NCI-H774 (cell line): Measurements from ENCODE around the gene QKI.
"Not testable (repeated sequence)": the region's sequence is repeated elsewhere in the genome, so short reads cannot be mapped to it uniquely, and the experiment has no call there.

Experiments used
- DNase-seq: peaks from one replicate; lab custom pipeline; 2025; lab: John Stamatoyannopoulos, UW

QKI gene

GRCh38 chr6:163414946-163415619, 565 bp downstream of the QKI start:
- DNase-seq: no peak

- no peak for DNase-seq
These were observed 1.4 kb downstream of the QKI start for GRCh38 chr6:163415620-163416556.

DNA sequence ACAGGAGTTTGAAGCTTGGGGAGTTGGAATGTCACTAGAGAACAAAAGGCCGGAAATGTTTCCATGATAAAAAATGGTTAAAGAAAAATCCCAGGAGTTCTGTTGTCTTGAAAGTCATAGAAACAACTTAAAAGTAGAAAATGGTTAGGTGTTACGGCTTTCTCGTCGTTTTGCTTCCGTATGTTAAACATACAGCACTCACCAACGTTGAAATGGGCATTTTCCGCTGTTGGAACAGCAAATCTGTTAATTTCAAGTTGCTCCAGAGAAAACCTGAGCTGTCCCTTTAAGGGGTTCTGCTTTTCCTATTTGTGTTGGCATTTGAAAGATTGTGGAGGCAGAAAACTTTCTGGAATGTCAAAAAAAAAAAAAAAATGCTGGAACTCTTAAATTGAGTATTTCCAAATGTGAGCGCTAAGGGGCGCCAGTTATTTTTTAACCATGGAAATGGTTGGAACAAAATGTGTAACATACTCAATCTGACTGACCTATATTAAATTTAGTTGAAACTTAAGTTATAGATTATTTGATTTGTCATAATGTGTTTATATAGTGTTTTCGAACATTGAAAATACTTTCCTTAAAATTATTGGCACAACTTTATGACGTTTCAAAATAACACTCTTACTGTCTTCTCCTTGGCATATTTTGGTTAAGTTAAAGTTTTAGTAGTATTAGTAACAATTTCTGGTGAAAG, 2.2 kb downstream of the QKI start:
- DNase-seq: no peak

DNA sequence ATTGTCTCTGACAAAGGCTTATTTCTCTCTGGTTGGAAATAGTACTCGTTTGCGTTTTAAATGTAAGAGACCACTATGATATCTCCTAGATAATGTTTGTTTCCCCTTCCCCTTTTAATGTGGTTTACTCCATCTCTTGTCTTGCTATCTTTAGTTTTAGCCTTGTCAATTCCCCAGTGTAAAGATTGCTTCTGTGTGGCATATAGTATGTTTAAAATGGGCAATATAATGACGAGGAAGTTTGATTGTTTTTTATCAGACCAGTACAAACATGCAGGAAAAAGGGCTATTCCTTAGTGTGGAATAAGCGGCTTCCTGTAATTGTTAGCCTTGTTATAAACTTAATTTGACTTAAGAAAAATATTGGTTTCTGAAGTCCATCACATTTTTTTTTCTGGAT, 3.1 kb downstream of the QKI start:
- DNase-seq: no peak

DNA sequence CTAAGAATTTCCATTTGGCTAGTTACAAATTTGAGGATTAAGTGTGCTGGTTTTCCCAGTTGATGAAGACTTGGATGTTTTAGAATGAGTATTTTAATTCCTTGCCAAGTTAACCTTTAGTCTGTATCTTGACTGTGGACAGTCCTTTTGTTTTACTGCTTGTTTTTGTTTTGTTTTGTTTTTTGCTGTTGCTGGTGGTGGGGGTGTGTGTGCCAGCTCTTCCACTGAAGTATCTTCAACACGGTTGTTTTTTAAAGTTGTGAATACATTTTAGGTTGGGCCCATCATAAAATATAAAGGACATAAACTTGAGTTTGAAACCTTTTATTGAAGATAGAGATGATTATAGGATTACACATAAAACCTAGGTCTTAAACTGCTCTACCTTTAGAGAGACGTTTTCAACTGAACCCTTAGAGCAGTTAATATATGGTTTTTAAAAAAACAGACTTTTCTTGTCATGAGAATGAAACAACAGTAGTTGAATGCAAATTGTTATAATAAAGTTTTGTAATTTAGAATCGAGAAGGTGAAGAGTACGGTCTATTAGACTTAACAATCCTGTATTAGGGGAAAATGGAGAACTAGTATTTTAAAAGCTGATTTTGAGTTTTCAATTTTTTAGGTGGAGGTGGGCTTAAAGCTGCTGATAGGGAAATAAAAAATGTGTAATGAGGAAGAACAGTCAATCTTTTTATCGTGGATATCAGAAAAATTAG, 4.0 kb downstream of the QKI start:
- DNase-seq: no peak

- DNase-seq: no peak
These were observed 5.1 kb downstream of the QKI start for GRCh38 chr6:163419413-163420288.

DNA sequence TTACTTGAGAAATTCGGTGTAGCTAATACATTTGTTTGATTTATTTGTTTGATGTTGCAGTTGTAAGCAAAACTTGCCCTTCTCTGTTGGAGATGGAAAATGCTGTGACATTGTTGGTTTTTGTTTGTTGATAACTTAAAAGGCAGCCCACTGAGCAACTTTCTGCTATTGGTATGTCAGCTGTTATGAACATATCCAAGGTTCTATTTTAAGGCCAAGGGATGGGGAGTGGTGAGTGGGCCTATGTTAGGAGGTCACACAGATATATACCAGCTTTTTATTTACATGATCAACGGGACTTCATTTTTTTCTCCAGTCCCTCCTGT, 5.7 kb downstream of the QKI start:
- no peak for DNase-seq

DNA sequence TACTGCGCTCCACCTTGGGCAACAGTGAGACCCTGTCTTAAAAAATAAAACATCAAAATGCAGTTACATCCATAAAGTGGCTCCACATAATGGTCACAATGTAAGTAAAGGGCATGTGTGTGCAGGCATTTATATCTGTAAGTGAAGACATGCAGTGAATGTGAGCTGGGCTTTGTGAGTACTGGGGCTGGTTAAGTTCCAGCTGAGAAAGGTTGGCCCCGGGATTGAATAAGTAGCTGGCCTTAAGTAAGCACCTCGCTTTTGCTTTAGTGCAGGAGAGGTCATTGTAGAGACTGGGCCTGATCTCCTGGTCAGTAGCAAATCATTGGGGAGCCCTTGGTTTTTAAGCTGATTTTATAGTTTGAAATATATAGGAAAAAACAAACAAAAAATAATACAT, 8.0 kb downstream of the QKI start:
- no peak for DNase-seq

GRCh38 chr6:163423696-163424095, 9.2 kb downstream of the QKI start:
- DNase-seq: no peak

DNA sequence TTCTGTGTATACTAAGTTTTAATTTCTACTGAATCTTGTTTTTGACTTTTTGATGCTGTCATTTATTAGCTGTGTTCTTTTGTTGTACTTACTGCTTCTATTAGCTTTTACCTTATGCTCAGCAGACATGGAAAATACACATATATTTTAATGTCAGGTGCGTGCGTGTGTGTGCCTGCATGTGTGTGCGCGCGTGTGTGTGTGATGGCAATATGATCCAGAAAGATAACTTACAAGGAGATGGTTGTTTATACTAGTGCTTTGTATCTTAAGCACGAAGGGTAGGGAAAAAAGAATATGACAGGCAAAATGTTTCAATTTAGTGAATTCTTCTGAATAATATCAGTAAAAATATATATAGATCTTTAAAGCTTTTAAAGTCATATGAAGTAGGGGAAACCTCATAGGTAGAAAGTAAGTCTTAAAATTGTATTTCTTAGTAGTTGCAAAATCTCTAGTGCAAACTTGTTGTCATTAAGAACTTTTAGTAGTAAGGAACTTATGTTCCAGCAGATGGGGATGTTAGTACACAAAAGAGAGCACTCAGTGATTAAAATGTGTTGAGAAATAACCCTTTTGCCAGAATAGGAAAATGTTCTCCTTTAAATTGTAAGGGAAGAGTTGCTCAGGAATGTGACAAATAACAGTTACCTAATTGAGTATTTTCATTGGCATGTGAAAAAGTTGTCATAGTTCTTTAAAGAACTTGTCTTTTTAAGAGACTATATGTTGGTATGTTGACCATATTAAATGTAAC, 13.2 kb downstream of the QKI start:
- DNase-seq: no peak

- no peak for DNase-seq
These were observed 13.9 kb downstream of the QKI start for GRCh38 chr6:163428373-163428772.

GRCh38 chr6:163429858-163430448, 15.4 kb downstream of the QKI start:
- DNase-seq: no peak

DNA sequence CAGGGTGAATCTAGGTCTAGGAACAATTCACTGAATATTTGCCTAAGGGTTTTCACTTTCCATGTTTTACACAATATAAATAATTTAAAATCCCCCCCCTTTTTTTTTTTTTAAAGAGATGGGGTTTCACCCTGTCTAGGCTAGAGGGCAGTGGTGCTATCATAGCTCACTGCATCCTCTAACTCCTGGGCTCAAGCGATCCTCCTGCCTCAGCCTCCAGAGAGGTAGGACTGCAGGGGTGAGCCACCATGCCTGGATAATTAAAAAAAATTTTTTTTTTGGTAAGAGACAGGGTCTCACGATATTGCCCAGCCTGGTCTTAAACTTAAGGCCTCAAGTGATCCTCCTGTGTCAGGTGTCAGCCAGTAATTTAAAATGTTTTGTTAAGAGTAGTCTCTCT, 17.8 kb downstream of the QKI start:
- no peak for DNase-seq

GRCh38 chr6:163433486-163433885, 19.0 kb downstream of the QKI start:
- DNase-seq: not testable (repeated sequence)

DNA sequence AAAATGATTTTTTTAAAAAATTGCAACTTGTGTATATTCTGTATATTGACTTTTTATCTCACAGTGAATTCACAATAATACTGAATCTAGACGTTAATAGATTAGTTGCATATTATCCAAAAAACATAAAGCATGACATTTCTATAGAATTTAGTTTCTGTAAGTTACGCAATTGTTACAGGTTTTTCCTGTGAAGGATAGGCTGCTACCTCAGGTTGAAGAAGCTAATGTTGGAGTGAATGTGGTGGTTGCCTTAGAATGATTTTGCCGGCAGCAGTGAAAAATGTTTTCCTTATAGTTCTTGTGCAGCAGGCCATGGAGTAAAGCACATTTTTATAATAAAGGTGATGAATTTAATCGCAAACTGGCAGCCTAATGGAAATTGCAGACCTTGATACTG, 20.5 kb downstream of the QKI start:
- DNase-seq: no peak

DNA sequence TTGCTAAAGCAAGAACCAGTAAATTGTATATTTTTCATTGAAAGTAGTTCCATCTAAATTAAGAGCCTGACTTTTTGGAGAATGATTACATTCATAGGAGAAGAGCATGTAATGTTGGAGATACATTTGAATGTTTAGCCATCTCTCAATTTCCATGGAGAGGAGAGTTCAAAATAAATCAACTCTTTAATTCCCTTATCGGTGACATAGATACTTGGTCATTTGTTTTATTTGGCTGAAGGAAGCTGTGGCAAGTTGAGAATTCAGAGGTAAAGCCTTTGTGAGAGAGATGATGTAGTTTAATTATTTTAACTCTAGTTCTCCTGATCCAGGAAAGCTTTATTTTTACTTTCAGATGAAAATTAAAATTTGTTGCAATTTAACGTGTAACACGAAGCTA, 22.3 kb downstream of the QKI start:
- no peak for DNase-seq

- DNase-seq: no peak
These were observed 22.9 kb downstream of the QKI start for GRCh38 chr6:163437466-163437865.

GRCh38 chr6:163438298-163438939, 23.9 kb downstream of the QKI start:
- no peak for DNase-seq

DNA sequence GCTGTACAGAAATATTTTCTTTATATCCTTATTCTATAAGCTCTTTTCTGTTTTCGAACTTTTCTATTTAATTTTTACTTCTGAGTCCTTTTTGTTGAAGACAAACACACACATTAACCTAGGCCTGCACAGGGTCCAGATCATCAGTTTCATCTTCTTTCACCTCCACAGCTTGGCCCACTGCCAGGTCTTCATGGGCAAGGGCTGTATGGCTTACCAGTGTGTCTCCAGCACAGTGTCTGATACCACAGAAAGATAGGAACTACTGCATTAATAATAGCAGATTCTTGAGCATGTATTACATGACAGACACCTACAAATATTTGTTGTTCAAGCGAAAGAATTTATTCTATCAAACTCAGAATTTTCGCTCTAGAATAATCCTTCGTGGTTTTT, 24.4 kb downstream of the QKI start:
- DNase-seq: no peak

DNA sequence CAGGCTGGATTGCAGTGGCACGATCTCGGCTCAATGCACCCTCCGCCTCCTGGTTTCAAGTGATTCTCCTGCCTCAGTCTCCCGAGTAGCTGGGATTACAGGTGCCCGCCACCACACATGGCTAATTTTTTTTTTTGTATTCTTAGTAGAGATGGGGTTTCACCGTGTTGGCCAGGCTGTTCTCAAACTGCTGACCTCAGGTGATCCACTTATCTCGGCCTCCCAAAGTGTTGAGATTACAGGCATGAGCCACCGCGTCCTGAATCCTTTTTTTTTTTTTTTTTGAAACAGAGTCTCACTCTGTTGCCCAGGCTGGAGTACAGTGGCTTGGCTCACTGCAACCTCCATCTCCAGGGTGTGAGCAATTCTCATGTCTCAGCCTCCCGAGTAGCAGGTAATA, 24.9 kb downstream of the QKI start:
- DNase-seq: not testable (repeated sequence)
